ENCODE results near the gene CD80.
A peak's percentile ranks its signal among the peaks of the same experiment; 100 is the strongest.
"Not testable (repeated sequence)": the region's sequence is repeated elsewhere in the genome, so short reads cannot be mapped to it uniquely, and the experiment has no call there.

The CD80 gene, protein sequence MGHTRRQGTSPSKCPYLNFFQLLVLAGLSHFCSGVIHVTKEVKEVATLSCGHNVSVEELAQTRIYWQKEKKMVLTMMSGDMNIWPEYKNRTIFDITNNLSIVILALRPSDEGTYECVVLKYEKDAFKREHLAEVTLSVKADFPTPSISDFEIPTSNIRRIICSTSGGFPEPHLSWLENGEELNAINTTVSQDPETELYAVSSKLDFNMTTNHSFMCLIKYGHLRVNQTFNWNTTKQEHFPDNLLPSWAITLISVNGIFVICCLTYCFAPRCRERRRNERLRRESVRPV

GRCh38 chr3:119559441-119559963, at the start of gene CD80:
Gene CD80, minus strand, starts transcription at chr3:119559614. Its CDS starts 1,886 bp downstream, at chr3:119557728.
- DNase-seq = peak; percentile 89

- DNase-seq = no peak
Measured at GRCh38 chr3:119608405-119609000, 49.1 kb upstream of the CD80 start.

- DNase-seq = peak; percentile 38
Measured at GRCh38 chr3:119604878-119605277, 45.5 kb upstream of the CD80 start.

- DNase-seq = no peak
Measured at GRCh38 chr3:119602676-119603075, 43.3 kb upstream of the CD80 start.

DNA sequence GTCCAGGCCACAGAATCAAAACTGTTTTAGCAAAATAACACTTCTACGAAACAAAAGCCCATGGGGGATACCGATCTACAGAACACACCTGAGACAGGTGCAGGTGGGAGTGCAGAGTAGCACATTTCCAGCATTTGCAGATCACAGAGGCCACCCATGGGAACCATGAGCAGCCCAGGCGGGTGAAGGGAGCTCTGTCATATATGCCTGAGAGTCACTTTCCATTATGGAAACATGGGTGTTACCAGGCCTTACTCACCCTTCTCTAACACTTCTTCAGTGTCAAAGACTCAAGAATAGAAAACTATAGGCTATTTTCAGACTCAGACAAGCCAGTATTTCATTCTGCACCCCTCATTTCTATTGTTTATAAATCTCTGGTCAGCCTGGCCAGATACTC, 41.7 kb upstream of the CD80 start:
- no peak for DNase-seq

GRCh38 chr3:119600732-119601131, 41.3 kb upstream of the CD80 start:
- DNase-seq = peak; percentile 56

- DNase-seq = no peak
Measured at GRCh38 chr3:119599558-119600174, 40.3 kb upstream of the CD80 start.

GRCh38 chr3:119598410-119599098, 39.1 kb upstream of the CD80 start:
- peak; percentile 29 for DNase-seq

- DNase-seq = peak; percentile 10
Measured at GRCh38 chr3:119597548-119598288, 38.3 kb upstream of the CD80 start, which contains the start of gene PLA1A. Gene PLA1A, plus strand, starts transcription at chr3:119597885. Its CDS starts 29 bp downstream, at chr3:119597914.

GRCh38 chr3:119596398-119596797, 37.0 kb upstream of the CD80 start:
- DNase-seq = no peak

DNA sequence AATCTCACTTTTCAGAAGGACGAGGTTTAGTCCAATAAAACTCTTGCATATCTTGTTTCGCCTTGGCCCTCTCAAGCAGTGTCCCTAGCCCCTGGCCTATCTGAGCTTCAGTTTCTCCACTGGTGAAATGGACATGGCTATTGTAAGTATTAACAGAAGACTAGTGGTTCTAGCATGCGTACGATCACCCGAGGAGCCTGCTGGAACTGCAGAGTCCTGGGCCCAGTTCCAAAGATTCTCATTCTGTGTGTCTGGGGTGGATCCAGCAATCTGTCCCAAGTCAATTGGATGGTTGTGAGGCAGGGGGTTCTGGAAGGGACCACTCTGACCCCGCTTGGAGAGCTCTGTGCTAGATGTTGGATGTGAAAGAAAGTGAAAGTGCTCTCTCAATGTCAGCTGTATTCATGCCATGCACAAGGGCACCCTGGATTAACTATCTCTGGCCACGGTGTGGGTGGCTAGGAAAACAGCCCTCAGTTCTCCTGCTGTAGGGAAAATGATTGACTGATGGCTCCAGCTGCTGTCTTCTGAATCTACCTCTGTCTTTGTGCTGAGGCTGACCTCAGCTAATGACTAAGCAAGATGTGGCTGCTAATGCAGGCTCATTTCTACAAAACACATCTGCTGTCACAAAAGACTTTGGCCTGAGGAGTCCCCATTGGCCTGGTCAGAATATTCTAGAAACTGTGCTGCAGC, 36.4 kb upstream of the CD80 start:
- DNase-seq = peak; percentile 13

DNA sequence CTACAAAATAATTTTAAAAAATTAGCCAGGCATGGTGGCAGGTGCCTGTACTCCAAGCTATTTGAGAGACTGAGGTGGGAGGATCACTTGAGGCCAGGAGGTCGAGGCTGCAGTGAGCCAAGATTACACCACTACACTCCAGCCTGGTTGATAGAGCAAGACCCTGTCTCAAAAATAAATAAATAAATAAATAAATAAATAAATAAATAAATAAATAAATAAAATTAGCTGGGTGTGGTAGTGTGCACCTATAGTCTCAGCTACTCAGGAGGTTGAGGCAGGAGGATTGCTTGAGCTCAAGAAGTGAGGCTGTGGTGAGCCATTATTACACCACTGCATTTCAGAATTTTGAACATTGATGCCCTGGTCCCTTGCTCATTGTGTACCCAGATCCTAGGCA, 35.5 kb upstream of the CD80 start:
- DNase-seq = not testable (repeated sequence)

DNA sequence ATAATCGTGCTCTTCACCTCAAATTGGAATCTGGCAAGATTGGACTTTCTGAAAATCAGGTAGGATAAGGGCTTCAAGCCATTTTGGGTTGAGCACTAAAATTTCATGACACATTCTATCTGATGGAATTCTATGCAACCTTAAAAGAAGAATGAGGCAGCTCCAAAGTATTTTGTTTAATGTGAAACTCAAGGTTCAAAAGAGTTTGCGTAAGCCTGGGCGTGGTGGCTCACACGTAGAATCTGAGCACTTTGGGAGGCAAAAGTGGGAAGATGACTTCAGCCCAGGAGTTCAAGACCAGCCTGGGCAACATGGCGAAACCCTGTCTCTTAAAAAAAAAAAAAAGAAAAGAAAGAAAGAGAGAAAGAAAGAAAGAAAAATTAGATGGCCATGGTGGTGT, 34.7 kb upstream of the CD80 start:
- DNase-seq = no peak

DNA sequence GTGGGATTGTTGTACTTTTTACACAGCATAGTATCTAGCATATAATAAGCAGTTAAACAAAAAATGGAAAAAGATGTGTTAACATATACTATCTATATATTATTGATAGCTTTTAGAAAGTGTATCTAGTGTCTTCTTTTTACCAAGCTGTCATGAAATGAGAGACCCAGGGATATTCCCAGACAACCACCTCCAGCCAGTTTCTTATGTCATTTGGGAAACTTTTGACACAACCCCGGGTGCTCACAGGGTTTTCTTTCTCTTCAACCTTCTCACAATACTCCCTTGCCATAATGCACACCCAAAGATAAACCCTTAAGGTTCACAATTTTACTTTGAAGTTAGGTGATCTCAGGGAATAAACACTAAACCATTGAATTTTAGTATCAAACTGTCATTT, 33.4 kb upstream of the CD80 start:
- DNase-seq = no peak

GRCh38 chr3:119590706-119591105, 31.3 kb upstream of the CD80 start:
- no peak for DNase-seq

- DNase-seq = no peak
Measured at GRCh38 chr3:119589102-119589773, 29.8 kb upstream of the CD80 start.

GRCh38 chr3:119588112-119588511, 28.7 kb upstream of the CD80 start:
- no peak for DNase-seq

DNA sequence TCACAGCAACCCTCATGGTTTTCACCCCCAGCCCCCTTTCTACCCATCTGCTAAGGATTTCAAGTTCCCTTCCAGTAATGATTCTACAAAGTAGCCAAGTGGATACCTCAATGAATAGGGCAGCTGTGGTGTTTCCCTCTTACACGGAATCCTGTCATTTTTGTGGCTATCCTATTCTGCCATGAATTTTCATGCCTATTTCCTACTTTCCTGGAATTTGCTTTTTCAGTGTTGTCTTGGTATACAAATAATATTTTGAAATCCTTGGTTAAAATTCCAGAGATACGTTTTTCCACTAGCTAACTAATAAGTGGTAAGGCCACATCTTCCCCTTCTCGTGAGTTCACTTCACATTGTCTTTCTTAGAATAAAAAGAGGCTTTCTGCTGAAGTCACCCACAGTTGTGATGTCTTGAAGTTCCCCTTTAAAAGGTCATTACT, 27.3 kb upstream of the CD80 start:
- DNase-seq = no peak

GRCh38 chr3:119585856-119586570, 26.6 kb upstream of the CD80 start:
- no peak for DNase-seq

- DNase-seq = no peak
Measured at GRCh38 chr3:119585208-119585607, 25.8 kb upstream of the CD80 start.

GRCh38 chr3:119582178-119582577, 22.8 kb upstream of the CD80 start:
- DNase-seq = peak; percentile 71

All from activated CD4-positive, alpha-beta T cell treated with anti-CD3 and anti-CD28 coated beads, Interleukin-10, Interleukin-2, amounts not matched to agents 100 ng/mL and 50 ng/mL, durations not matched to agents 16 hours and 8 hours (primary cell).